Measurements from ENCODE around the gene IGSF9B. TPM values are rescaled to one million over a fixed set of nuclear protein-coding genes. Genes with fewer than 3 reads are reported as not detected.

IGSF9B gene
- total RNA-seq, 2 donors from 2014 or later, result 1.6 to 3.3 TPM

- no peak overlapping the region for H3K27ac ChIP-seq
- no peak overlapping the region for H3K4me3 ChIP-seq
- H3K36me3 ChIP-seq (replicated peaks in 1 of 2; ENCODE audit: insufficient read depth in 1 of 2, low read depth in 2 of 2), result no peaks in the 10 kb centered on the region
- TF ChIP-seq POLR2A (IDR thresholded peaks at IDR 0.05) (no peak), CTCF (IDR thresholded peaks at IDR 0.05) (no peak)
- intact Hi-C loops (cut with DNase I), result no loop called here
- 74 to 75% methylated on average over 17 of the region's 17 CpGs for WGBS, 2 donors
- no peaks in the 10 kb centered on the region for H3K4me1 ChIP-seq
- ATAC-seq (no peak), DNase-seq (no peak)
- H3K27me3 ChIP-seq, result no peaks in the 10 kb centered on the region
- no peaks in the 10 kb centered on the region for H3K9me3 ChIP-seq
Measured at GRCh38 chr11:133898031-133898769, 58.6 kb downstream of the IGSF9B start.

DNA sequence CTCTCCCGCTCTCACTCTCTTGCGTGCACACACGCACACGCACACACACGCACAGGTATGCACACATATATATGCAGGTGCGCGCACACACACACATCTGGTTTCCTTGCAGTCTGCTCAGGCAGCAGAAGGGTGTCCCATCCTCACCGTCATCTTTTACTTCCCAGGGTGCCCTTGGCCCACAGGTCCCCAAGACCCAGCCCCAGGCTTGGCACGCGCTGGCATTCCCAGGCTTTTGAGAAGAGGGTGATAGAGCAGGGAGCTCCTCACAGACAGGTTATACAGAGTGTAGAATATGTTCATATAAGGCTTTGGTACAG, 59.5 kb downstream of the IGSF9B start:
- Histone ChIP-seq H3K27ac (no peak overlapping the region), H3K9me3 (no peaks in the 10 kb centered on the region), H3K4me1 (no peaks in the 10 kb centered on the region), H3K36me3 (replicated peaks in 1 of 2; ENCODE audit: insufficient read depth in 1 of 2, low read depth in 2 of 2) (no peaks in the 10 kb centered on the region), H3K27me3 (no peaks in the 10 kb centered on the region), H3K4me3 (no peak overlapping the region)
- TF ChIP-seq CTCF (IDR thresholded peaks at IDR 0.05) (no peak), POLR2A (IDR thresholded peaks at IDR 0.05) (no peak)
- intact Hi-C loops (cut with DNase I), result no loop called here
- ATAC-seq, result no peak
- WGBS, 2 donors, result 87 to 91% methylated on average over 10 of the region's 10 CpGs
- DNase-seq, result no peak

DNA sequence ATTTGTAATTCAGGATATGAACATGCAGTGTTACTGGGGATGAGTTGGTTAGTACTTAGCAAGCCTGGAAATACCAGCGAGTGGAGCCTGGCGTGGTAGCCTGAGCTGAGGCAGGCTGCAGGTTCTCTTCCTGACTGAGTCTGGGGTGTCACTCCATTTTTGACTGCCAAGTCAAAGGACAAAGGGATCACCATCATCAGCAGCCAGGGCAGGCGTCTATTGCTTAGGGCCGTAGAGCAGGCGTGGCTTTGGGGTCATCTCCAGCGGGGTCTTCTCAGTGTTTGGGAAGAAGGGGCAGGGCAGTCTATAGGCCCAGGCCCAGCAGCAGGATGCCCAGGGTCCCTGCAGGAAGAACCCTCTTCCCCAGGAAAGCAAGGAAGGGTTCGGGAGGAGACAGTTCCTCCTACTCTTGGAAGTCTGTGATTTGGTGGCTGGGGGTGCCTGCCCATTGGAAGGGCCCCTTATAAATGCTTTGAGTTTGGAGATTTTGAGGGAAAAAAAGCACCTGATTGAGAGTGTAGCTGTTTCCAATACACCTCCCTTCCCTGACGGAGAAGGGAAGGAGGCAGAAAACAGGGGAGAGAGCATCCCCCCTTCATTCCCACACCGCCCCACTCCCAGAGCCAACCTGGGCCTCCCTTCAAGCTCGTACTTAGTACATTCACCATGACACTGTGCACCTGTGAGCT, 60.0 kb downstream of the IGSF9B start:
- no peaks in the 10 kb centered on the region for H3K27me3 ChIP-seq
- WGBS, 2 donors, result 91 to 92% methylated on average over 10 of the region's 10 CpGs
- no peak overlapping the region for H3K27ac ChIP-seq
- intact Hi-C loops (cut with DNase I), result no loop called here
- H3K4me3 ChIP-seq, result no peak overlapping the region
- no peak for ATAC-seq
- no peaks in the 10 kb centered on the region for H3K4me1 ChIP-seq
- no peak for TF ChIP-seq POLR2A (IDR thresholded peaks at IDR 0.05)
- no peak for TF ChIP-seq CTCF (IDR thresholded peaks at IDR 0.05)
- H3K36me3 ChIP-seq (replicated peaks in 1 of 2; ENCODE audit: insufficient read depth in 1 of 2, low read depth in 2 of 2), result no peaks in the 10 kb centered on the region
- no peaks in the 10 kb centered on the region for H3K9me3 ChIP-seq
- DNase-seq, result no peak

DNA sequence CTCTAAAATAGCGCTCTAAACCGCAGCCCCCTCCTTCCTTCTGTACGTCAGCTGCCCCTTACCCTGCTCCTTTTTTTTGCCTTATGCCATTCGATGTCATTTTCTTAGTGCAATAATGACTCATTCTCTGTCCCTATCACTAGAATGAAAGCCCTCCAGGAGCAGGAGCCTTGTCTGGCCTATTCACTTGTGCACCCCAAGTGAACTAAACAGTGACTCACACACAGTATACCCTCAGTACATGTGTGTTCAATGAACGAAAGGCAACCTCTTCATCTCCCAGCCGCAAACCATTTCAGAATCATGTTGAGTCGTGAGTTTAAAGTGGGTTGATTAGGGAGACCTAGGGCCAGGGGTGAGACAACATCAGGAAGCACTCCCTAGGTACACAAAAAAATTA, 60.7 kb downstream of the IGSF9B start:
- WGBS, 2 donors, result 77 to 82% methylated on average over 7 of the region's 7 CpGs
- DNase-seq, result no peak
- Histone ChIP-seq H3K27ac (no peak overlapping the region), H3K4me3 (no peak overlapping the region), H3K9me3 (no peaks in the 10 kb centered on the region), H3K4me1 (no peaks in the 10 kb centered on the region), H3K27me3 (no peaks in the 10 kb centered on the region), H3K36me3 (replicated peaks in 1 of 2; ENCODE audit: insufficient read depth in 1 of 2, low read depth in 2 of 2) (no peaks in the 10 kb centered on the region)
- no peak for ATAC-seq
- intact Hi-C loops (cut with DNase I), result no loop called here
- TF ChIP-seq CTCF (IDR thresholded peaks at IDR 0.05) (no peak), POLR2A (IDR thresholded peaks at IDR 0.05) (no peak)

- Histone ChIP-seq H3K9me3 (no peaks in the 10 kb centered on the region), H3K36me3 (replicated peaks in 1 of 2; ENCODE audit: insufficient read depth in 1 of 2, low read depth in 2 of 2) (no peaks in the 10 kb centered on the region), H3K4me3 (no peak overlapping the region), H3K27ac (no peak overlapping the region), H3K27me3 (no peaks in the 10 kb centered on the region), H3K4me1 (no peaks in the 10 kb centered on the region)
- intact Hi-C loops (cut with DNase I), result no loop called here
- ATAC-seq (no peak), DNase-seq (no peak)
- no peak for TF ChIP-seq POLR2A (IDR thresholded peaks at IDR 0.05)
- no peak for TF ChIP-seq CTCF (IDR thresholded peaks at IDR 0.05)
- 50 to 59% methylated on average over 8 of the region's 8 CpGs for WGBS, 2 donors
Measured at GRCh38 chr11:133895551-133895950, 61.2 kb downstream of the IGSF9B start.

Measured in body of pancreas (tissue), 4 donors.